DOHH2 (cell line): Measurements from ENCODE around the gene TOMM22.

Experiments used
- H3F3A ChIP-seq: fragments of 200-600 bp; sonication (generic), shearing (Covaris generic); 2 replicates; pipeline ENCODE4 v1.6.0; 2016; ENCODE audit warnings: antibody characterized with exemption, mild to moderate bottlenecking; ENCODE audit not compliant: control insufficient read depth, insufficient read depth
- H3K27ac ChIP-seq: fragments of 200-600 bp; sonication (generic); 2 replicates; pipeline ENCODE4 v1.5.1; 2014; ENCODE audit warnings: low read depth, mild to moderate bottlenecking, low read length, moderate library complexity
- H3K27me3 ChIP-seq: fragments of 200-600 bp; sonication (generic); 2 replicates; pipeline ENCODE4 v1.6.1; 2014; ENCODE audit warnings: mild to moderate bottlenecking, low read length, mixed read lengths; ENCODE audit not compliant: control insufficient read depth
- H3K36me3 ChIP-seq: fragments of 200-600 bp; sonication (generic); 2 replicates; pipeline ENCODE4 v1.6.1; 2014; ENCODE audit warnings: mild to moderate bottlenecking, low read length, moderate library complexity, mixed read lengths; ENCODE audit not compliant: control insufficient read depth
- H3K4me1 ChIP-seq: fragments of 200-600 bp; sonication (generic); 2 replicates; pipeline ENCODE4 v1.6.1; 2014; ENCODE audit warnings: mild to moderate bottlenecking, low read length, mixed read lengths; ENCODE audit not compliant: control insufficient read depth
- H3K4me2 ChIP-seq: fragments of 200-600 bp; sonication (generic); 2 replicates; pipeline ENCODE4 v1.6.0; 2014; ENCODE audit warnings: mild to moderate bottlenecking, low read length, moderate library complexity
- H3K4me3 ChIP-seq: fragments of 200-600 bp; sonication (generic); 2 replicates; pipeline ENCODE4 v1.5.1; 2014; ENCODE audit warnings: mild to moderate bottlenecking, low read length, mixed read lengths
- H3K79me2 ChIP-seq: fragments of 200-600 bp; sonication (generic); 2 replicates; pipeline ENCODE4 v1.6.1; 2014; ENCODE audit warnings: mild to moderate bottlenecking, low read length, mixed read lengths; ENCODE audit not compliant: control insufficient read depth
- H3K9me2 ChIP-seq: fragments of 200-600 bp; sonication (generic); replicated peaks from 2 replicates; pipeline ENCODE4 v1.6.1; 2014; ENCODE audit warnings: mild to moderate bottlenecking, low read length, mixed read lengths; ENCODE audit not compliant: control insufficient read depth
- H3K9me3 ChIP-seq: fragments of 200-600 bp; sonication (generic); 2 replicates; pipeline ENCODE4 v1.6.1; 2014; ENCODE audit warnings: antibody characterized with exemption, low read length, mixed read lengths; ENCODE audit not compliant: control insufficient read depth, insufficient read depth
- H4K20me1 ChIP-seq: fragments of 200-600 bp; sonication (generic); 2 replicates; pipeline ENCODE4 v1.6.0; 2014; ENCODE audit warnings: low read depth, mild to moderate bottlenecking, antibody characterized with exemption, low read length, moderate library complexity; ENCODE audit not compliant: control insufficient read depth, insufficient read depth
- CTCF ChIP-seq: fragments of 200-600 bp; sonication (generic); IDR thresholded peaks from one replicate; pipeline ENCODE4 v1.5.1; 2014; ENCODE audit warnings: antibody characterized with exemption, mild to moderate bottlenecking, low read depth, low read length; ENCODE audit not compliant: poor library complexity, severe bottlenecking
- EZH2phosphoT487 ChIP-seq: fragments of 200-600 bp; sonication (generic); IDR thresholded peaks from 2 replicates; pipeline ENCODE4 v1.6.1; 2017; ENCODE audit warnings: borderline replicate concordance, mild to moderate bottlenecking, antibody characterized with exemption, low read length, moderate library complexity, mixed read lengths

Gene TOMM22

GRCh38 chr22:38649841-38650522, 31.8 kb upstream of the TOMM22 start:
- H3F3A ChIP-seq, result no peaks in the 10 kb centered on the region
- H3K4me1 ChIP-seq, result peaks cover 3% of the 10 kb centered on the region; the same call in 1 of the 2 replicates
- H3K79me2 ChIP-seq, result no peaks in the 10 kb centered on the region
- no peak overlapping the region for H3K4me3 ChIP-seq
- no peak overlapping the region for H3K4me2 ChIP-seq
- H3K9me2 ChIP-seq, result no peaks in the 10 kb centered on the region
- no peak overlapping the region for H3K27ac ChIP-seq
- no peak for TF ChIP-seq EZH2phosphoT487
- TF ChIP-seq CTCF, result no peak
- H3K36me3 ChIP-seq, result no peaks in the 10 kb centered on the region
- H3K9me3 ChIP-seq, result no peaks in the 10 kb centered on the region
- H3K27me3 ChIP-seq, result no peaks in the 10 kb centered on the region
- no peaks in the 10 kb centered on the region for H4K20me1 ChIP-seq

GRCh38 chr22:38652859-38653258, 28.9 kb upstream of the TOMM22 start:
- Histone ChIP-seq H3K9me2 (no peaks in the 10 kb centered on the region), H3K4me1 (peaks cover 13% of the 10 kb centered on the region), H4K20me1 (no peaks in the 10 kb centered on the region), H3K4me2 (no peak overlapping the region), H3K27me3 (no peaks in the 10 kb centered on the region), H3K79me2 (peaks cover 7% of the 10 kb centered on the region), H3K36me3 (no peaks in the 10 kb centered on the region), H3K9me3 (no peaks in the 10 kb centered on the region), H3F3A (no peaks in the 10 kb centered on the region), H3K27ac (no peak overlapping the region), H3K4me3 (no peak overlapping the region)
- TF ChIP-seq CTCF (no peak), EZH2phosphoT487 (no peak)

GRCh38 chr22:38653741-38654140, 28.0 kb upstream of the TOMM22 start:
- no peaks in the 10 kb centered on the region for H4K20me1 ChIP-seq
- H3K27me3 ChIP-seq, result no peaks in the 10 kb centered on the region
- no peaks in the 10 kb centered on the region for H3K9me3 ChIP-seq
- H3F3A ChIP-seq, result no peaks in the 10 kb centered on the region
- H3K4me3 ChIP-seq, result no peak overlapping the region
- no peak overlapping the region for H3K27ac ChIP-seq
- peaks cover 13% of the 10 kb centered on the region for H3K4me1 ChIP-seq
- H3K4me2 ChIP-seq, result no peak overlapping the region
- TF ChIP-seq CTCF, result no peak
- no peak for TF ChIP-seq EZH2phosphoT487
- H3K9me2 ChIP-seq, result no peaks in the 10 kb centered on the region
- H3K36me3 ChIP-seq, result no peaks in the 10 kb centered on the region
- H3K79me2 ChIP-seq, result peaks cover 10% of the 10 kb centered on the region
